SK-N-SH treated with all-trans-retinoic acid at 6 μM for 48 hours (cell line): Measurements from ENCODE around the gene FRMD5.
"Not testable (repeated sequence)": the region's sequence is repeated elsewhere in the genome, so short reads cannot be mapped to it uniquely, and the experiment has no call there.

Source experiments
- ATAC-seq: fragments of 200-7000 bp; cut with Tn5 transposase; 3 replicates; pipeline ENCODE4 v1.9.1; 2020; ENCODE audit warnings: mild to moderate bottlenecking, moderate library complexity
- ARNTL ChIP-seq: fragments of 450-650 bp; formaldehyde crosslinking; IDR thresholded peaks from 2 replicates; pipeline ENCODE4 v1.5.0; 2020; ENCODE audit warnings: low read depth, mild to moderate bottlenecking, moderate library complexity, borderline replicate concordance
- BACH2 ChIP-seq: fragments of 250-450 bp; sonication (Bioruptor Pico); IDR thresholded peaks from 2 replicates; pipeline ENCODE4 v1.9.0; 2021; ENCODE audit warnings: mild to moderate bottlenecking, borderline replicate concordance
- CSDC2 ChIP-seq: fragments of 250-450 bp; sonication (Bioruptor Pico); IDR thresholded peaks from 2 replicates; pipeline ENCODE4 v1.5.0; 2020; ENCODE audit warnings: mild to moderate bottlenecking, moderate library complexity
- ESRRG ChIP-seq: fragments of 250-450 bp; sonication (Bioruptor Pico); IDR thresholded peaks from 2 replicates; pipeline ENCODE4 v1.6.1; 2021; ENCODE audit warnings: mild to moderate bottlenecking
- GLIS3 ChIP-seq: fragments of 250-450 bp; sonication (Bioruptor Pico); IDR thresholded peaks from 2 replicates; pipeline ENCODE4 v1.5.0; 2020; ENCODE audit warnings: mild to moderate bottlenecking, moderate library complexity
- ISL1 ChIP-seq: fragments of 250-450 bp; sonication (Bioruptor Pico); IDR thresholded peaks from 2 replicates; pipeline ENCODE4 v2.1.2; 2022; ENCODE audit warnings: mild to moderate bottlenecking, moderate library complexity
- PPARA ChIP-seq: fragments of 250-450 bp; sonication (Bioruptor Pico); IDR thresholded peaks from 2 replicates; pipeline ENCODE4 v1.5.0; 2020; ENCODE audit warnings: mild to moderate bottlenecking, borderline replicate concordance
- SNAI2 ChIP-seq: fragments of 250-450 bp; sonication (Bioruptor Pico); IDR thresholded peaks from 2 replicates; pipeline ENCODE4 v1.5.0; 2020; ENCODE audit warnings: mild to moderate bottlenecking, moderate library complexity
- TOX ChIP-seq: fragments of 250-450 bp; sonication (Bioruptor Pico); IDR thresholded peaks from 2 replicates; pipeline ENCODE4 v1.8.0; 2021; ENCODE audit warnings: mild to moderate bottlenecking, moderate library complexity, borderline replicate concordance
- ZC3H10 ChIP-seq: fragments of 250-450 bp; sonication (Bioruptor Pico); IDR thresholded peaks from 2 replicates; pipeline ENCODE4 v1.5.1; 2021; ENCODE audit warnings: mild to moderate bottlenecking, moderate library complexity
- ZFP3 ChIP-seq: fragments of 250-450 bp; sonication (Bioruptor Pico); IDR thresholded peaks from 2 replicates; pipeline ENCODE4 v1.5.0; 2020; ENCODE audit warnings: mild to moderate bottlenecking, moderate library complexity
- ZFP30 ChIP-seq: fragments of 450-650 bp; formaldehyde crosslinking; IDR thresholded peaks from 2 replicates; pipeline ENCODE4 v1.5.0; 2022; ENCODE audit warnings: mild to moderate bottlenecking, moderate library complexity
- ZNF565 ChIP-seq: fragments of 450-650 bp; formaldehyde crosslinking; conservative IDR thresholded peaks from 2 replicates; pipeline ENCODE4 v1.5.0; 2020; ENCODE audit warnings: low read depth, mild to moderate bottlenecking, moderate library complexity
- TF ChIP-seq, protein P1 (sequence below): fragments of 250-450 bp; sonication (Bioruptor Pico); IDR thresholded peaks from 2 replicates; pipeline ENCODE4 v1.5.0; 2020; ENCODE audit warnings: mild to moderate bottlenecking, moderate library complexity
- TF ChIP-seq, protein P2 (sequence below): fragments of 250-450 bp; sonication (Bioruptor Pico); IDR thresholded peaks from 2 replicates; pipeline ENCODE4 v1.8.0; 2021; ENCODE audit warnings: low read depth, mild to moderate bottlenecking, moderate library complexity, borderline replicate concordance
- TF ChIP-seq, protein P3 (sequence below): fragments of 250-450 bp; sonication (Bioruptor Pico); IDR thresholded peaks from 2 replicates; pipeline ENCODE4 v1.5.1; 2020; ENCODE audit warnings: low read depth, mild to moderate bottlenecking, moderate library complexity
- TF ChIP-seq, protein P4 (sequence below): fragments of 250-450 bp; sonication (Bioruptor Pico); IDR thresholded peaks from 2 replicates; pipeline ENCODE4 v1.8.0; 2020; ENCODE audit warnings: mild to moderate bottlenecking, moderate library complexity, borderline replicate concordance

The FRMD5 gene

DNA sequence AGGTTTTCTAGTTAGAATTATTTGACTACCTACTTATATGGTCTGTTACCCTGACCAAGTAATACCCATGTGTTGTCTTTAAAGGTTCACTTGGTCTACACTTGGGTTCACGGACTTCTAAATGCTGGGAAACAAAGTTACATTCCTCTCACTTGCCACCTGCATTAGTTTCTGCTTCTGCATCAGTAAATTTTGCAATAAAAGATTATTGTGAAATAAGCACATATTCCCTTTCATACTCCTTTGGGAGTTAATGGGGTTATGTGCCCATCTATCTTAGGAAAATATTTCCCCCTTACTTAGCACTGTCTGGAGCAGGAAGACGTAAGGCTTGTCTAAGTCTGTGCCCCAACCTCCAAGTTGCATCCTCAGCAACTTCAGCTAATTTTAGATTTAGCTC is 160.7 kb downstream of the FRMD5 start (continued):
- TF ChIP-seq ZFP3: no peak
- TF ChIP-seq PPARA (CRISPR knock-in tag): no peak

DNA sequence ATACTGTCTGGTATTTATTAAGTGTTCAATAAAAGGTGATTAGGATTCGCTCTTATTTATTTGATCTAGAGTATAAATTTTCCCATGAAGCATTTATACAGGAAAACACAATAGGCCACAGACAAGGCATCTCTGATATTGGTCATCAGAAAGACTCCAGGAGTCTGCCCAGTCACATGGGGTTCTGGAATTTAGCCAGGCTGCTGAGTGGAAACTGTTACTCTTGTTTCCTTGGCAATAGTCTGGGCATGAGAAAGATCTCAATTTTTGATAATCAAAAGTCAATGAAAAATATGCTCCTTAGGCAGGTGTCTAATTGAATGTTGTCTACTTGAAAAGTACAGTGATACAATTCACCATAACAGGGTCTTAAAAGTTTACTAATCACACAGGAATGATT is 161.2 kb downstream of the FRMD5 start:
- TF ChIP-seq ISL1 (CRISPR knock-in tag) (0 out of 2 replicates have a peak, but pooled peaks have one; percentile 33), BACH2 (CRISPR knock-in tag) (no peak)
- ATAC-seq: peak; percentile 60

DNA sequence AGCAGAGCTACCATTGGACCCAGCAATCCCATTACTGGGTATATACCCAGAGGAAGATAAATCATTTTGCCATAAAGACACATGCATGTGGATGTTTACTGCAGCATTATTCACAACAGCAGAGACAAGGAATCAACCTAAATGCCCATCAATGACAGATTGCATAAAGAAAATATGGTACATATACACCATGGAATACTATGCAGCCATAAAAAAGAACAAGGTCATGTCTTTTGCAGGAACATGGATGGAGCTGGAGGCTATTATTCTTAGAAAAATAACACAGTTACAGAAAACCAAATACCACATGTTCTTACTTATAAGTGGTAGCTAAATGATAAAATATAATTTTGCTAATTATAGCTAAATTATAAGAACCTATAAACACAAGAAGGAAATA is 162.3 kb downstream of the FRMD5 start:
- not testable (repeated sequence) for ATAC-seq

DNA sequence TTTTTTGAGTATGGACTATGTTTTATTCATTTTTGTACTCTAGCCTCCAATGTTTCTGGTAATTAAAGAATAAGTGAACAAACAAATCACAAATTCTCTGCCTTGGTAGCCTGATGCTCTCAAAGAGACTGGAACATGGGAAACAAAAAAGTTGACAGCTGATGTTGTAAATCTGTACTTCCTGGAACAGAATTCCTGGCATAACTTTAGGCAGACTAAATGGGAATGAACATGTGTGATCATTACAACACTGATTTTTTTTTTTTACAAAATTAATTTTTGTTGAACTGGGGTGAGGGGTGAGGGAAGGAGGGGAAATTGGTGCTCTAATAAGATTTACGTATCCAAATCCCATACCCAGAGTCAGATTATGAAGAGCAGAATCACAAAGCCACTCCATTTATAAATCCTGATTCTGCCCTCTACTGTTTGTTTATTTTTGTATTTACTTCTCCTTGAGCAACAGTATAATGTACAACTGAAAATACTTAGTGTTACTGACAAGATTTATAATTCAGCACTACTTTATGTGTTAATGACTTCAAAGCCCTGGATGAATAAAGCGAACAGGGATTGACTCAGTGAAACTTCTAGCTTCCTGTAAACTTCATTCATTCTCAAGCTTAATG is 165.0 kb downstream of the FRMD5 start:
- ATAC-seq: peak; percentile 47; the same call in 2 of the 3 replicates
- TF ChIP-seq ISL1 (CRISPR knock-in tag) (peak; percentile 43), ZFP30 (CRISPR knock-in tag) (no peak)

DNA sequence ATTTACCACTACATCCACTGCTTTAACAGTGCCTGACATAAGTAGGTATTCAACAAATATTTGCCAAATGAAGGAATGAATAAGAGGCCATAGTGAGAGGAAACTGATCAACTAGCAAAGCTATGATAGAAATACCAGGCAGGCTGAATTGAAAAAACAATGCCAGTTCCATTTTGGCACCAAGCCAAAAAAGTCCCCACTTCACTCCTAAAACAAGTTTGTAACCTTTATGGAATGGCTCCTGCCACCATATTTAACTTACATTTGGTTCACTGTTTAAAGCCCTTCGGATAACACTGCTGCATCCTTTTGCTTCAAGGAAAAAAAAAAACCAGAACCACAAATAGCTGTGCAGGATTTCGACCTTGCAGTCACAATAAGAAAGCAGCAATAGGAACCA is 166.1 kb downstream of the FRMD5 start:
- TF ChIP-seq, protein P1, sequence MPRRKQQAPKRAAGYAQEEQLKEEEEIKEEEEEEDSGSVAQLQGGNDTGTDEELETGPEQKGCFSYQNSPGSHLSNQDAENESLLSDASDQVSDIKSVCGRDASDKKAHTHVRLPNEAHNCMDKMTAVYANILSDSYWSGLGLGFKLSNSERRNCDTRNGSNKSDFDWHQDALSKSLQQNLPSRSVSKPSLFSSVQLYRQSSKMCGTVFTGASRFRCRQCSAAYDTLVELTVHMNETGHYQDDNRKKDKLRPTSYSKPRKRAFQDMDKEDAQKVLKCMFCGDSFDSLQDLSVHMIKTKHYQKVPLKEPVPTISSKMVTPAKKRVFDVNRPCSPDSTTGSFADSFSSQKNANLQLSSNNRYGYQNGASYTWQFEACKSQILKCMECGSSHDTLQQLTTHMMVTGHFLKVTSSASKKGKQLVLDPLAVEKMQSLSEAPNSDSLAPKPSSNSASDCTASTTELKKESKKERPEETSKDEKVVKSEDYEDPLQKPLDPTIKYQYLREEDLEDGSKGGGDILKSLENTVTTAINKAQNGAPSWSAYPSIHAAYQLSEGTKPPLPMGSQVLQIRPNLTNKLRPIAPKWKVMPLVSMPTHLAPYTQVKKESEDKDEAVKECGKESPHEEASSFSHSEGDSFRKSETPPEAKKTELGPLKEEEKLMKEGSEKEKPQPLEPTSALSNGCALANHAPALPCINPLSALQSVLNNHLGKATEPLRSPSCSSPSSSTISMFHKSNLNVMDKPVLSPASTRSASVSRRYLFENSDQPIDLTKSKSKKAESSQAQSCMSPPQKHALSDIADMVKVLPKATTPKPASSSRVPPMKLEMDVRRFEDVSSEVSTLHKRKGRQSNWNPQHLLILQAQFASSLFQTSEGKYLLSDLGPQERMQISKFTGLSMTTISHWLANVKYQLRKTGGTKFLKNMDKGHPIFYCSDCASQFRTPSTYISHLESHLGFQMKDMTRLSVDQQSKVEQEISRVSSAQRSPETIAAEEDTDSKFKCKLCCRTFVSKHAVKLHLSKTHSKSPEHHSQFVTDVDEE: no peak
- no peak for TF ChIP-seq ARNTL (CRISPR knock-in tag)
- TF ChIP-seq, protein P2, sequence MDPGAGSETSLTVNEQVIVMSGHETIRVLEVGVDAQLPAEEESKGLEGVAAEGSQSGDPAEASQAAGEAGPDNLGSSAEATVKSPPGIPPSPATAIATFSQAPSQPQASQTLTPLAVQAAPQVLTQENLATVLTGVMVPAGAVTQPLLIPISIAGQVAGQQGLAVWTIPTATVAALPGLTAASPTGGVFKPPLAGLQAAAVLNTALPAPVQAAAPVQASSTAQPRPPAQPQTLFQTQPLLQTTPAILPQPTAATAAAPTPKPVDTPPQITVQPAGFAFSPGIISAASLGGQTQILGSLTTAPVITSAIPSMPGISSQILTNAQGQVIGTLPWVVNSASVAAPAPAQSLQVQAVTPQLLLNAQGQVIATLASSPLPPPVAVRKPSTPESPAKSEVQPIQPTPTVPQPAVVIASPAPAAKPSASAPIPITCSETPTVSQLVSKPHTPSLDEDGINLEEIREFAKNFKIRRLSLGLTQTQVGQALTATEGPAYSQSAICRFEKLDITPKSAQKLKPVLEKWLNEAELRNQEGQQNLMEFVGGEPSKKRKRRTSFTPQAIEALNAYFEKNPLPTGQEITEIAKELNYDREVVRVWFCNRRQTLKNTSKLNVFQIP (CRISPR knock-in tag): no peak
- no peak for TF ChIP-seq ZFP30 (CRISPR knock-in tag)
- no peak for TF ChIP-seq GLIS3 (CRISPR knock-in tag)
- TF ChIP-seq ZFP3: no peak
- TF ChIP-seq PPARA (CRISPR knock-in tag): no peak
- TF ChIP-seq, protein P3, sequence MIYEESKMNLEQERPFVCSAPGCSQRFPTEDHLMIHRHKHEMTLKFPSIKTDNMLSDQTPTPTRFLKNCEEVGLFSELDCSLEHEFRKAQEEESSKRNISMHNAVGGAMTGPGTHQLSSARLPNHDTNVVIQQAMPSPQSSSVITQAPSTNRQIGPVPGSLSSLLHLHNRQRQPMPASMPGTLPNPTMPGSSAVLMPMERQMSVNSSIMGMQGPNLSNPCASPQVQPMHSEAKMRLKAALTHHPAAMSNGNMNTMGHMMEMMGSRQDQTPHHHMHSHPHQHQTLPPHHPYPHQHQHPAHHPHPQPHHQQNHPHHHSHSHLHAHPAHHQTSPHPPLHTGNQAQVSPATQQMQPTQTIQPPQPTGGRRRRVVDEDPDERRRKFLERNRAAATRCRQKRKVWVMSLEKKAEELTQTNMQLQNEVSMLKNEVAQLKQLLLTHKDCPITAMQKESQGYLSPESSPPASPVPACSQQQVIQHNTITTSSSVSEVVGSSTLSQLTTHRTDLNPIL (CRISPR knock-in tag): no peak
- TF ChIP-seq ZNF565 (CRISPR knock-in tag): no peak
- TF ChIP-seq ZC3H10 (CRISPR knock-in tag): no peak
- no peak for TF ChIP-seq CSDC2 (CRISPR knock-in tag)
- ATAC-seq: no peak

DNA sequence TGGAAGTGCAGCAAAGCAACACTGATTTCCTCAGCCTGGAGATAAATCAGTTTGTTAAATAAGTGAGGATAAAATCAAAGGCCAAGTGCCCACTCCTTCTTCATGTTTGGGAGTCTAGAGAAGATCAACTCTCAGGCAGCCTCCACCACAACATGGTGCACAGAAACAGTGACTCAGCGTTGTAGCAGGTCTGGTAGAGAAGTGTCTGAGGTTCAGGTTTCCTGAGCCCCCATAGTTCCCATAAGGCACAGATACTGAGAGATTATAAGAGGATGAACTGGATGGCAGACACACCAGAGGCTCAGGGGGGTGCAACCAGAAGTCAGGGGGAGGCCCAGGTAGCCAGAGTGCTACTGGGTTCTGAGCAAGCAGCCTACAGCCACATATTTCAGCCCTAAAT is 166.7 kb downstream of the FRMD5 start:
- TF ChIP-seq, protein P4, sequence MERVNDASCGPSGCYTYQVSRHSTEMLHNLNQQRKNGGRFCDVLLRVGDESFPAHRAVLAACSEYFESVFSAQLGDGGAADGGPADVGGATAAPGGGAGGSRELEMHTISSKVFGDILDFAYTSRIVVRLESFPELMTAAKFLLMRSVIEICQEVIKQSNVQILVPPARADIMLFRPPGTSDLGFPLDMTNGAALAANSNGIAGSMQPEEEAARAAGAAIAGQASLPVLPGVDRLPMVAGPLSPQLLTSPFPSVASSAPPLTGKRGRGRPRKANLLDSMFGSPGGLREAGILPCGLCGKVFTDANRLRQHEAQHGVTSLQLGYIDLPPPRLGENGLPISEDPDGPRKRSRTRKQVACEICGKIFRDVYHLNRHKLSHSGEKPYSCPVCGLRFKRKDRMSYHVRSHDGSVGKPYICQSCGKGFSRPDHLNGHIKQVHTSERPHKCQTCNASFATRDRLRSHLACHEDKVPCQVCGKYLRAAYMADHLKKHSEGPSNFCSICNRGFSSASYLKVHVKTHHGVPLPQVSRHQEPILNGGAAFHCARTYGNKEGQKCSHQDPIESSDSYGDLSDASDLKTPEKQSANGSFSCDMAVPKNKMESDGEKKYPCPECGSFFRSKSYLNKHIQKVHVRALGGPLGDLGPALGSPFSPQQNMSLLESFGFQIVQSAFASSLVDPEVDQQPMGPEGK (CRISPR knock-in tag): no peak
- TF ChIP-seq ESRRG (no peak), SNAI2 (CRISPR knock-in tag) (no peak), TOX (CRISPR knock-in tag) (no peak)
- peak; percentile 67 for ATAC-seq
